A549 (cell line): ENCODE measurements around the gene ERAL1. TPM values are rescaled to one million over a fixed set of nuclear protein-coding genes. Genes with fewer than 3 reads are reported as not detected.
"Not testable (repeated sequence)": the region's sequence is repeated elsewhere in the genome, so short reads cannot be mapped to it uniquely, and the experiment has no call there.

Experiments
- ATAC-seq, 2 experiments: fragments of 200-7000 bp in 1 of 2; fragments of >200 bp in 1 of 2; cut with Nextera tagmentation in 1 of 2; cut with Tn5 transposase in 1 of 2; 3 replicates each; pipeline versions ENCODE4 v1.8.0 to v1.9.1; 2018 to 2020; ENCODE audit warnings: mild to moderate bottlenecking in 1 of 2, moderate library complexity in 1 of 2
- CTCF ChIA-PET: fragments of 300-600 bp; sonication (Branson Sonifier 250); formaldehyde crosslinking; extraction: SDS; loops from one replicate; lab custom pipeline; 2021; ENCODE audit warnings: antibody characterized with exemption, inconsistent platforms; lab: Yijun Ruan, JAX
- POLR2A ChIA-PET: fragments of 350-600 bp; formaldehyde crosslinking; extraction: SDS; loops from one replicate; lab custom pipeline; 2021; ENCODE audit warnings: antibody characterized with exemption, inconsistent platforms; lab: Yijun Ruan, JAX
- DNase-seq, 2 experiments: peaks; one replicate each; pipeline versions ENCODE4 v3.0.0 to v3.0.0-alpha.2; 2011 to 2016; ENCODE audit warnings: low read depth in 1 of 2, low spot score in 1 of 2
- FAIRE-seq: peaks from 2 replicates; lab custom pipeline; 2011; peaks lifted over from hg19 to GRCh38; lab: Jason Lieb, UNC
- H3K27ac ChIP-seq, 2 experiments: fragments of >200 bp; sonication (Bioruptor Twin); formaldehyde crosslinking; 3 replicates each; pipeline ENCODE4 v1.5.1; 2016 to 2017
- H3K4me1 ChIP-seq: fragments of >200 bp; sonication (Bioruptor Twin); formaldehyde crosslinking; 3 replicates; pipeline ENCODE4 v1.6.1; 2016
- H3K4me2 ChIP-seq: fragments of >200 bp; sonication (Bioruptor Twin); formaldehyde crosslinking; 3 replicates; pipeline ENCODE4 v1.6.1; 2016
- H3K4me3 ChIP-seq: fragments of >200 bp; sonication (Bioruptor Twin); formaldehyde crosslinking; 3 replicates; pipeline ENCODE4 v1.5.1; 2016
- H3K9me3 ChIP-seq: fragments of >200 bp; sonication (Bioruptor Twin); formaldehyde crosslinking; 3 replicates; pipeline ENCODE4 v1.6.1; 2016
- CEBPB ChIP-seq, 2 experiments: fragments of >200 bp in 1 of 2; sonication (Bioruptor Twin) in 1 of 2; formaldehyde crosslinking in 1 of 2; IDR thresholded peaks; 2 replicates each; pipeline ENCODE4 v1.6.1; 2012 to 2016
- CHD4 ChIP-seq: fragments of 200-600 bp; sonication (generic); IDR thresholded peaks from 2 replicates; pipeline ENCODE4 v1.6.1; 2016; ENCODE audit warnings: antibody characterized with exemption, mild to moderate bottlenecking, borderline replicate concordance
- FOXS1 ChIP-seq: fragments of 250-450 bp; sonication (Bioruptor Pico); IDR thresholded peaks from 2 replicates; pipeline ENCODE4 v1.5.0; 2020; ENCODE audit warnings: mild to moderate bottlenecking, moderate library complexity
- HEYL ChIP-seq: fragments of 250-450 bp; sonication (Bioruptor Pico); IDR thresholded peaks from 2 replicates; pipeline ENCODE4 v1.8.0; 2021; ENCODE audit warnings: mild to moderate bottlenecking, moderate library complexity
- HOXA7 ChIP-seq: fragments of 250-450 bp; sonication (Bioruptor Pico); IDR thresholded peaks from 2 replicates; pipeline ENCODE4 v1.5.0; 2020; ENCODE audit warnings: mild to moderate bottlenecking, moderate library complexity
- HOXB13 ChIP-seq: fragments of 250-450 bp; sonication (Bioruptor Pico); IDR thresholded peaks from 2 replicates; pipeline ENCODE4 v1.5.0; 2020; ENCODE audit warnings: low read depth, mild to moderate bottlenecking, moderate library complexity
- JUNB ChIP-seq: fragments of >200 bp; sonication (Bioruptor Twin); formaldehyde crosslinking; IDR thresholded peaks from 2 replicates; pipeline ENCODE4 v1.6.1; 2016
- KDM1A ChIP-seq: fragments of 200-600 bp; sonication (generic); IDR thresholded peaks from 2 replicates; pipeline ENCODE4 v1.6.1; 2016; ENCODE audit warnings: low read depth, mild to moderate bottlenecking
- MAZ ChIP-seq: fragments of 150-350 bp; IDR thresholded peaks from 2 replicates; pipeline ENCODE4 v1.6.1; 2014; ENCODE audit warnings: antibody characterized with exemption, low read depth, low read length, borderline replicate concordance
- NPAS2 ChIP-seq: fragments of 250-450 bp; sonication (Bioruptor Pico); IDR thresholded peaks from 2 replicates; pipeline ENCODE4 v1.8.0; 2022; ENCODE audit warnings: mild to moderate bottlenecking, moderate library complexity, borderline replicate concordance
- POLR2AphosphoS2 ChIP-seq: conservative IDR thresholded peaks from 2 replicates; pipeline ENCODE4 v1.6.1; 2012; ENCODE audit warnings: low read length, improper control_type of control experiment, inconsistent platforms
- RAD21 ChIP-seq, 2 experiments: fragments of >200 bp in 1 of 2; sonication (Bioruptor Twin) in 1 of 2; formaldehyde crosslinking in 1 of 2; IDR thresholded peaks in 1 of 2; conservative IDR thresholded peaks in 1 of 2; 2 replicates in 1 of 2; 3 replicates in 1 of 2; pipeline ENCODE4 v1.6.1; 2012 to 2018; ENCODE audit warnings: inconsistent platforms in 1 of 2
- RARB ChIP-seq: fragments of 250-450 bp; sonication (Bioruptor Pico); IDR thresholded peaks from 2 replicates; pipeline ENCODE4 v1.8.0; 2021; ENCODE audit warnings: mild to moderate bottlenecking, moderate library complexity
- SMC3 ChIP-seq: fragments of >200 bp; sonication (Bioruptor Twin); formaldehyde crosslinking; IDR thresholded peaks from 3 replicates; pipeline ENCODE4 v1.6.1; 2018; ENCODE audit warnings: inconsistent platforms
- WGBS: methylation state at CpG from one replicate; pipeline ENCODE4 v1.1.6; 2017; ENCODE audit errors: missing lambda C conversion rate; 5-methylcytosine and 5-hydroxymethylcytosine counted together
- polyA plus RNA-seq, 4 experiments: library from polyadenylated mRNA; depleted of rRNA in 3 of 4; stranded (reverse); fragments of >200 nt; fragmentation: RNase III in 1 of 4; extraction: RNeasy Plus Mini Kit Qiagen cat#74134 plus additional on column Dnase treatment in 1 of 4; gene quantifications; 2 replicates in 3 of 4; 3 replicates in 1 of 4; pipeline ENCODE4 v1.2.3, GENCODE V29; 2011 to 2017
- TF ChIP-seq, protein P1 (sequence below): fragments of >200 bp; sonication (Bioruptor Twin); formaldehyde crosslinking; IDR thresholded peaks from 3 replicates; pipeline ENCODE4 v1.6.1; 2016
- TF ChIP-seq, protein P2 (sequence below): IDR thresholded peaks from 2 replicates; pipeline ENCODE4 v1.6.1; 2012
- TF ChIP-seq, protein P3 (sequence below): IDR thresholded peaks from 2 replicates; pipeline ENCODE4 v1.6.1; 2012; ENCODE audit warnings: low read depth, borderline replicate concordance
- TF ChIP-seq, protein P4 (sequence below): fragments of >200 bp; sonication (Bioruptor Twin); formaldehyde crosslinking; IDR thresholded peaks from 3 replicates; pipeline ENCODE4 v1.5.1; 2016

Gene ERAL1
- polyA plus RNA-seq, 2 of the 4 experiments (the other 2 are of a cell fraction) = 78.9 to 88.3 TPM

DNA sequence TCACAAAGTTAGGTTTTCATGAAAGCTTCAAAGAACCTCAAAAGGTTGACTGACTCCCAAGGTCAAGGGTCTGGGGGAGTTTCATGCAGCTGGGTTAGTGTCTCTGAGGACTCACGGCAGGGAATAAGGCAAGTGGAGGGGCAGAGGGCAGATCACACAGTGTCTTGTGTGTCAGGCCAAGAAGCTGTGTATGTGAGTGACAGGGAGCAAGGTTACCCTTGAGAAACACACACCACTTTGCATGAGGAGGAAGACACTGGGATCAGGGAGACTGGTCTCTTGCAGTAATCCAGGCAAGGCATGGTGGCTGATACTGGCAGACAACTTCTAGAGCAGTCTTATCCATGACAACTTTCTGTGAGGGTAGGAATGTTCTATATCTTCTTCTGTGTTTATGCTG, 36.4 kb downstream of the ERAL1 start:
- 83% methylated on average over 1 of the region's 1 CpG for WGBS
- peaks cover 7% of the 10 kb centered on the region for H3K4me1 ChIP-seq
- FAIRE-seq (no peak), DNase-seq (no peak), ATAC-seq (no peak)
- no peaks in the 10 kb centered on the region for H3K9me3 ChIP-seq
- H3K4me2 ChIP-seq = no peak overlapping the region
- CTCF ChIA-PET = interaction anchor here (0.6 to 9.9 kb wide), 9 partner anchors 9 to 164 kb away, joined by 3 to 54 read pairs (median 7); partner anchors contain the start of gene DHRS13
- no peak overlapping the region for H3K27ac ChIP-seq
- POLR2A ChIA-PET = no interaction called here
- TF ChIP-seq HOXA7 (CRISPR knock-in tag) (no peak), CEBPB (IDR thresholded peaks at IDR 0.05) (no peak), MAZ (no peak), RARB (CRISPR knock-in tag) (no peak), KDM1A (no peak), FOXS1 (CRISPR knock-in tag) (no peak), POLR2AphosphoS2 (no peak), CHD4 (no peak), HOXB13 (CRISPR knock-in tag) (no peak), JUNB (no peak), RAD21 (conservative IDR thresholded peaks at IDR 0.05 in 1 of 2, IDR thresholded peaks at IDR 0.05 in 1 of 2) (no peak)
- TF ChIP-seq, protein P1, sequence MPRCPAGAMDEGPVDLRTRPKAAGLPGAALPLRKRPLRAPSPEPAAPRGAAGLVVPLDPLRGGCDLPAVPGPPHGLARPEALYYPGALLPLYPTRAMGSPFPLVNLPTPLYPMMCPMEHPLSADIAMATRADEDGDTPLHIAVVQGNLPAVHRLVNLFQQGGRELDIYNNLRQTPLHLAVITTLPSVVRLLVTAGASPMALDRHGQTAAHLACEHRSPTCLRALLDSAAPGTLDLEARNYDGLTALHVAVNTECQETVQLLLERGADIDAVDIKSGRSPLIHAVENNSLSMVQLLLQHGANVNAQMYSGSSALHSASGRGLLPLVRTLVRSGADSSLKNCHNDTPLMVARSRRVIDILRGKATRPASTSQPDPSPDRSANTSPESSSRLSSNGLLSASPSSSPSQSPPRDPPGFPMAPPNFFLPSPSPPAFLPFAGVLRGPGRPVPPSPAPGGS = no peak
- TF ChIP-seq, protein P2, sequence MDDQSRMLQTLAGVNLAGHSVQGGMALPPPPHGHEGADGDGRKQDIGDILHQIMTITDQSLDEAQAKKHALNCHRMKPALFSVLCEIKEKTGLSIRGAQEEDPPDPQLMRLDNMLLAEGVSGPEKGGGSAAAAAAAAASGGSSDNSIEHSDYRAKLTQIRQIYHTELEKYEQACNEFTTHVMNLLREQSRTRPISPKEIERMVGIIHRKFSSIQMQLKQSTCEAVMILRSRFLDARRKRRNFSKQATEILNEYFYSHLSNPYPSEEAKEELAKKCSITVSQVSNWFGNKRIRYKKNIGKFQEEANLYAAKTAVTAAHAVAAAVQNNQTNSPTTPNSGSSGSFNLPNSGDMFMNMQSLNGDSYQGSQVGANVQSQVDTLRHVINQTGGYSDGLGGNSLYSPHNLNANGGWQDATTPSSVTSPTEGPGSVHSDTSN = no peak
- TF ChIP-seq, protein P3, sequence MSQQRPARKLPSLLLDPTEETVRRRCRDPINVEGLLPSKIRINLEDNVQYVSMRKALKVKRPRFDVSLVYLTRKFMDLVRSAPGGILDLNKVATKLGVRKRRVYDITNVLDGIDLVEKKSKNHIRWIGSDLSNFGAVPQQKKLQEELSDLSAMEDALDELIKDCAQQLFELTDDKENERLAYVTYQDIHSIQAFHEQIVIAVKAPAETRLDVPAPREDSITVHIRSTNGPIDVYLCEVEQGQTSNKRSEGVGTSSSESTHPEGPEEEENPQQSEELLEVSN = no peak
- TF ChIP-seq, protein P4, sequence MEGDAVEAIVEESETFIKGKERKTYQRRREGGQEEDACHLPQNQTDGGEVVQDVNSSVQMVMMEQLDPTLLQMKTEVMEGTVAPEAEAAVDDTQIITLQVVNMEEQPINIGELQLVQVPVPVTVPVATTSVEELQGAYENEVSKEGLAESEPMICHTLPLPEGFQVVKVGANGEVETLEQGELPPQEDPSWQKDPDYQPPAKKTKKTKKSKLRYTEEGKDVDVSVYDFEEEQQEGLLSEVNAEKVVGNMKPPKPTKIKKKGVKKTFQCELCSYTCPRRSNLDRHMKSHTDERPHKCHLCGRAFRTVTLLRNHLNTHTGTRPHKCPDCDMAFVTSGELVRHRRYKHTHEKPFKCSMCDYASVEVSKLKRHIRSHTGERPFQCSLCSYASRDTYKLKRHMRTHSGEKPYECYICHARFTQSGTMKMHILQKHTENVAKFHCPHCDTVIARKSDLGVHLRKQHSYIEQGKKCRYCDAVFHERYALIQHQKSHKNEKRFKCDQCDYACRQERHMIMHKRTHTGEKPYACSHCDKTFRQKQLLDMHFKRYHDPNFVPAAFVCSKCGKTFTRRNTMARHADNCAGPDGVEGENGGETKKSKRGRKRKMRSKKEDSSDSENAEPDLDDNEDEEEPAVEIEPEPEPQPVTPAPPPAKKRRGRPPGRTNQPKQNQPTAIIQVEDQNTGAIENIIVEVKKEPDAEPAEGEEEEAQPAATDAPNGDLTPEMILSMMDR = no peak
- TF ChIP-seq, all 56 proteins: peak for 0
- no peak overlapping the region for H3K4me3 ChIP-seq

DNA sequence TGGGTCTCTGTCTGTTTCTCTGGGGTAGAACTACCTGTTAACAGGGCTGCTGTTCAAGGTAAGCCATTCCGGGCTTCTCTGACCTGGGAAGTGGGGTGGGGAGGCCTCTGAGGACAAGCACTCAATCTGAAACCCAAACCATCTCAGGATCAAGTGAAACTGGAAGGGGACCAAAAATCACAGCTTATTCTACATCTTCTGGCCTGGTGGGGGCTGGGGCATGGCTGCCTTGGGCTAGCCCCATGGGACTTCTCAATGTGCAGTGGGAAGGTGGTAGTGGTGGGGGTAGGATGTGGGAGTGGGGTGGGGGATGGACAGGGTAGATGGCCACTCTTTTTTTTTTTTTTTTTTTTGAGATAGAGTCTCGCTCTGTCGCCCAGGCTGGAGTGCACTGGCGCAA, 37.2 kb downstream of the ERAL1 start:
- no peak for DNase-seq
- CTCF ChIA-PET = interaction anchor here (0.6 to 9.9 kb wide), 8 partner anchors 10 to 257 kb away, joined by 3 to 54 read pairs (median 10); partner anchors contain the start of gene DHRS13

DNA sequence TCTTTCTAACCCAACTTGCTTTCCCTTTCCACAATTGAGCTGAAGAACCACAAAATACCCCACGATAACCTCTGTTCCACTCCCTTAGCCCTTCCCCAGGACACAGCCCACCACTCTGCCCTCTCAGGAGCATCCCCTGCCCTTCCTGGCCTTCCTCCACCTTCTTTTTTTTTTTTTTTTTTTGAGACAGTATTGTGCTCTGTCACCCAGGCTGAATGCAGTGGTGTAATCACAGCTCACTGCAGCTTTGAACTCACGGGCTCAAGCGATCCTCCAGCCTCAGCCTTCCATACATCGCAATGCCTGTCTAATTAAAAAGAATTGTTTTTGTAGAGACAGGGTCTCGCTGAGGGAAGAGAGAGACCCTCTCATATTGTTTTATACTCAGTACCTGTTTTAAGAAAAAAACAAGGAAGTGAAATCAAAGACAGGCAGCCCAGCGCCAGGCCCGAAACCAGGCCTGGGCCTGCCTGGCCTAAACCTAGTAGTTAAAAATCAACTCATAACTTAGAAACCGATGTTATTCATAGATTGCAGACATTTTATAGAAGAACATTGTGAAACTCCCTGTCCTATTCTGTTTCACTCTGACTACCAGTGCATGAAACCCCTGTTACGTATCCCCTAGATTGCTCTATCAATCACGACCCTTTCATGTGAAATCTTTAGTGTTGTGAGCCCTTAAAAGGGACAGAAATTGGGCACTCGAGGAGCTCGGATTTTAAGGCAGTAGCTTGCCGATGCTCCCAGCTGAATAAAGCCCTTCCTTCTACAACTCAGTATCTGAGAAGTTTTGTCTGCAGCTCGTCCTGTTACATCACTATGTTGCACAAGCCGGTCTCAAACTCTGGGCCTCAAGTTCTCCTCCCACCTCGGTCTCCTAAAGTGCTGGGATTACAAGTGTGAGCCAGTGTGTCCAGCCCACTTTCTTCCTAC, 38.7 kb downstream of the ERAL1 start:
- not testable (repeated sequence) for ATAC-seq, H3K9me3 ChIP-seq, H3K27ac ChIP-seq, DNase-seq, H3K4me3 ChIP-seq, FAIRE-seq, H3K4me2 ChIP-seq
- H3K4me1 ChIP-seq = peaks cover 19% of the 10 kb centered on the region
- POLR2A ChIA-PET = interaction anchor here (1.5 kb wide), 1 partner anchor 174 kb away, joined by 8 read pairs; the partner anchor contains the start of gene RPL23A
- WGBS = 90% methylated on average over 16 of the region's 16 CpGs
- CTCF ChIA-PET = interaction anchor here (0.5 to 12.7 kb wide), 9 partner anchors 9 to 166 kb away, joined by 3 to 111 read pairs (median 3); partner anchors contain the start of genes DHRS13, NEK8 and TLCD1

More for the DNA sequence above, 37.2 kb downstream of the ERAL1 start:
- 98% methylated on average over 4 of the region's 4 CpGs for WGBS
- POLR2A ChIA-PET = no interaction called here
- Histone ChIP-seq H3K4me2 (no peak overlapping the region), H3K4me3 (no peak overlapping the region), H3K9me3 (no peaks in the 10 kb centered on the region), H3K4me1 (peaks cover 12% of the 10 kb centered on the region), H3K27ac (no peak overlapping the region)
- no peak for TF ChIP-seq SMC3
- no peak for TF ChIP-seq HOXA7 (CRISPR knock-in tag)
- TF ChIP-seq NPAS2 (CRISPR knock-in tag) = no peak
- no peak for TF ChIP-seq HEYL
- TF ChIP-seq KDM1A = no peak
- no peak for TF ChIP-seq JUNB
- FAIRE-seq (no peak), ATAC-seq (no peak)
